A549 treated with Hydrocortisone at 1 μM for 4 hours (cell line): ENCODE data around the gene UPB1. TPM values are rescaled to one million over a fixed set of nuclear protein-coding genes. Genes with fewer than 3 reads are reported as not detected.

Source experiments
- total RNA-seq: library from RNA; stranded (reverse); fragments of 200-300 nt; extraction: Qiagen RNA extraction; gene quantifications from 5 replicates; pipeline ENCODE4 v1.2.3, GENCODE V29; 2022

The UPB1 gene
- not detected in 5 replicates for total RNA-seq

DNA sequence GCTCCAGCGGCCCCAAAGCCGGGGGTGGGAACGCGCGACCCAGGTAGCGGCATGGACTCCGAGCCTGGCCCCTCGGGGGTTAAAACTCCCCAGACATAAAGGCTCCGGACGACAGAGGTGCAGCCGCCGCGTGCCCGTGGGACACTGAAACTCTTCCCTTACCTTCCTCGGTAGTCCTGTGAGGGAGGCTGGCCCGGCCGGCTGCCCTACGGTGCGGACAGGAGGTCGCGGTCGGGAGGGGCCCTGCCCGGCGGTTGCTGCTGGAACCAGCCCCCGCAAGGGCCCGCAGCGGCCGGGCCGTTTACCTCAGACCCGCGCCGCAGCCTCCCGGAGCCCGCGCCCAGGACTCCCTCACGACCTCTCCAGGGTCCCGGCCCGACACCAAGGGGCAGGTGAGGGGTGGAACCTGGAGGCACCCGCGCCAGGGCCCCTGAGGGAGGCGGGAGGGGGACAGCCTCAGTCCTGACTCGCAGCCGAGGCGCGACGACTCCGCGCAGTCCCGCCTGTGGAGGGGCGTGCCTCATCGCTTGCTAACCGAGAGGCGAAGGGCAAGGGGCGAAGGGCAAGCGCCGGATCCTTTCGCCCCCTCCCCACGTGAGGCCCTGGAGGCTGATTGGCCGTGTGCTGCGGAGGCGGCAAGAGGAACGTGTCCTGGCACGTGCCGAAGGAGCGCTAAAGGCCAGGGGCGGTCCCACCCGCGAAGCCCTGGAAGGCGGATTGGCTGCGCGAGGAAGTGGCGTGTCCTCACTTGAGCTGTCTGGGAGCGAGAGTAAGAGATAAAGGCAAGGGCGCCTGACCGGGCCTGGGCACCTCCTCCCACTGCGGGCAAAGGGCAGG lies at the start of gene UPB1:
Gene UPB1 (plus strand): TSS at position 805 of the 837 bp plus-strand sequence. CDS start 72 bp downstream, outside the sequence.

DNA sequence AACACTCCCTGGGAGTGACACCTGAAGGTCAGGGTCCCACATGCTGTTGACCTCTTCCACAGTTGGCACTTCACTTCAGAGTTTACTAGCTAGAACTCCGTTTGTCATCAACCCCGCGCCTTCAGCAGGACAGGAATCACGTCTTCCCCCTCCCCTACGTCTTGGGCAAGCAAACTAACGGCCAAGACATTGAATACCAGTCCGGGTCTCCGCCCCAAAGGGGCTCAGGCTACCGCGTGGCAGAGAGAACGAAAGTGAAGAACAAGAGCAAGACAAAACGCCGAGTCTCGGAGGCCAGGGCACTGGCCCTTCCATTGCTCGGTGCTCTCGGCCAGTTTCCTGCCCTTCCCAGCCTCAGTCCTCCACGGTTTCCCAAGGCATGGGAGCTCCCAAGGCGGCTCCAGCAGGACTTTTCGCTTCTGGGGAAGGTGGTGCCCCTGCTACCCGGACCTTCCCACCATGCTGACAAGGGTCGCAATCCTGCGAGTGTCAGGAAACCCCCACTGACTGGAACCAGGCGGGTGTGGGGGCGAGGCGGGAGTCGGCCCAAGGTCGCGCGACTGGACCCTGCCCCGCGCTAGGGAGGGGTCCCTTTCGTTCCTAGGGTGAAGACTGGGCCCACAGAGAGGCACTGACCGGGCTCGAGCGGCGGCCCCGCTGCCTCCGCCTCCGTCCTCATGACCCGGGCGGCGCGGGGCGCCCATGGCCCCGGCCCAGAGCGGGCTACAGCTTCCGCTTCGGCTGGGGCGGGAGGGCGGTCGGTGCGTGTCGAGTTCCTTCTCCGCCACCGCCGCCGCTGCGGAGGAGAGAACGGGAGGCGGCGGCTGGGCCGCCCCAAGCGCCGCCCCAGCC lies 59.4 kb downstream of the UPB1 start, which contains the start of gene GUCD1:
Gene GUCD1 (minus strand): TSS at position 826 of the 852 bp plus-strand sequence. CDS start 147 bp downstream, at position 679.

DNA sequence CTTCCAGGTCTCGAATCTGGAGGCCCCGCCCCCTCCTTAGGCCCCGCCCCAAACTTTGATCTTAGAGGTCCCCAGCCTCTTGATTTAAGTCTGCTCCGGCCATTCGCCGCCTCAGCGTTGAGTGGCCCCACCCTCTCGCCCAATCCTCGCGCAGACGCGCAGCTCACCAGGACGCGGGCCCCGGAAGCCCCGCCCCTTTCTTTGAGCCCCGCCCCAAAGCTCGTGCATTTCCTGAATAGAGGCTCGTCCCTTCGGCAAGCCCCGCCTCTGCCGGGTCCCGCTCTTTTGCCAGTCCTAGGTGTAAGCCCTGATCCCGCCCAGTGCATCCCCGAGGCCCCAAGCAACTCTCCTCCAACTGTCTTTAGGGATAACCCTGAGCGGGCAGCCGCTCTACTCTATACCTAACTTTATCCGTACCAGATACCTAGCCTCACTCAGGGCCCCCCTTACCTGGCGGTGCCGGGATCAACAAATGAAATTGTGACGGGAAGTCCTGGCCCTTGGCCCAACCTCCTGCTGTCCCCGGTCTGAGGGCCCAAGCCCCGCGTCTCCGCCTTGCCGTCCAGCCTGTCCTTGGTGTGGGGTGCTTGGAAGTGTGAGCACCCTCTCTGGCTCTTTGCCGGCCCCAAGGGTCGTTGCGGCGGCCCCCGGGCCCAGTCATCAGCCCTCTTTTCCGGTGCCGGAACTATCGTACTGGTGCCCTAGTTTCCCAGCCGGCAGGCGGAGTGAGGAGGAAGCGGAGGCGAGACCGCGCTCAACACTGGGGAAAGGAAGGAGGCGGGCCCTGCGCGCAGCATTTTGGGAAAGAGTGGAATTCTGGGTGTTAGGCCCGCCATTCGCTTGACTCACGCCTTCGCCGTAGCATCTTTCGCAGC lies 60.3 kb downstream of the UPB1 start, which contains the start of gene SNRPD3:
Gene SNRPD3 (plus strand): TSS at position 835 of the 875 bp plus-strand sequence. CDS start 1,676 bp downstream, outside the sequence.

Other genes starting within 250 kb of the UPB1 start
- gene SPECC1L, start 224.5 kb upstream of the UPB1 start, total RNA-seq, result 13.8 to 19.5 TPM (median 15.7 TPM) in 5 replicates
- gene ADORA2A, start 67.7 kb upstream of the UPB1 start, total RNA-seq, result 0.47 to 1.2 TPM (median 0.84 TPM) in 5 replicates
- gene GUCD1, start 59.8 kb downstream of the UPB1 start, total RNA-seq, result 45.9 to 55.0 TPM (median 47.7 TPM) in 5 replicates
- gene SNRPD3, start 60.7 kb downstream of the UPB1 start, total RNA-seq, result 139 to 210 TPM (median 147 TPM) in 5 replicates
- 5.2 to 8.9 TPM (median 8.1 TPM) in 5 replicates for gene LRRC75B, start 97.7 kb downstream of the UPB1 start, total RNA-seq
- 94.2 to 106 TPM (median 96.3 TPM) in 5 replicates for gene GGT1, start 107.9 kb downstream of the UPB1 start, total RNA-seq